Prostate gland (tissue), 2 donors: Measurements from ENCODE around the gene AFF2.

Source experiments
- CTCF ChIP-seq, 4 experiments: fragments of 200-600 bp in 2 of 4; fragments of 450-650 bp in 2 of 4; sonication (generic) in 2 of 4; IDR thresholded peaks; 1 replicate in 3 of 4; 2 replicates in 1 of 4; pipeline ENCODE4 v1.5.1; 2016 to 2019; ENCODE audit warnings: antibody characterized with exemption in 4 of 4, mild to moderate bottlenecking in 2 of 4, moderate library complexity in 2 of 4
- POLR2A ChIP-seq: fragments of 450-650 bp; IDR thresholded peaks from one replicate; pipeline ENCODE4 v1.6.1; 2016; ENCODE audit warnings: antibody characterized with exemption, mild to moderate bottlenecking
- POLR2AphosphoS5 ChIP-seq: sonication (generic); formaldehyde crosslinking; IDR thresholded peaks from one replicate; pipeline ENCODE4 v1.6.1; 2017; ENCODE audit warnings: antibody characterized with exemption

- no peak for TF ChIP-seq POLR2A
- no peak for TF ChIP-seq CTCF (IDR thresholded peaks at IDR 0.05)
- TF ChIP-seq POLR2AphosphoS5: no peak
Measured at GRCh38 chrX:148991502-148991901, 491.1 kb downstream of the AFF2 start.
